Cerebellar nuclear complex (tissue), 1 donor: ENCODE results near the gene FAAH.

Experiments
- DNase-seq, 2 experiments: peaks; one replicate each; lab custom pipeline; 2025; lab: John Stamatoyannopoulos, UW

Gene FAAH

GRCh38 chr1:46401154-46401913 is 7.2 kb downstream of the FAAH start:
- no peak for DNase-seq

- peak; percentile 82 to 92 for DNase-seq
Measured at GRCh38 chr1:46401964-46402626, 8.0 kb downstream of the FAAH start.

- DNase-seq = no peak
Measured at GRCh38 chr1:46403916-46404315, 9.8 kb downstream of the FAAH start.

GRCh38 chr1:46404482-46405196 is 10.5 kb downstream of the FAAH start:
- DNase-seq = no peak

- DNase-seq = no peak
Measured at GRCh38 chr1:46405197-46405555, 11.1 kb downstream of the FAAH start.

- no peak for DNase-seq
Measured at GRCh38 chr1:46405724-46406123, 11.6 kb downstream of the FAAH start.

- no peak for DNase-seq
Measured at GRCh38 chr1:46406881-46407608, 12.9 kb downstream of the FAAH start.

GRCh38 chr1:46407636-46408035 is 13.5 kb downstream of the FAAH start:
- no peak for DNase-seq

GRCh38 chr1:46408356-46409062 is 14.4 kb downstream of the FAAH start:
- DNase-seq = no peak

- DNase-seq = no peak
Measured at GRCh38 chr1:46409063-46409372, 14.9 kb downstream of the FAAH start.

GRCh38 chr1:46410156-46411009 is 16.3 kb downstream of the FAAH start:
- DNase-seq = no peak

GRCh38 chr1:46411010-46411405 is 16.9 kb downstream of the FAAH start:
- DNase-seq = no peak

GRCh38 chr1:46411601-46412341 is 17.7 kb downstream of the FAAH start:
- no peak for DNase-seq

GRCh38 chr1:46412893-46413595 is 18.9 kb downstream of the FAAH start:
- no peak for DNase-seq

- no peak for DNase-seq
Measured at GRCh38 chr1:46413596-46413985, 19.5 kb downstream of the FAAH start.

GRCh38 chr1:46415514-46415913 is 21.4 kb downstream of the FAAH start:
- DNase-seq = no peak

GRCh38 chr1:46418976-46419375 is 24.9 kb downstream of the FAAH start:
- no peak for DNase-seq

GRCh38 chr1:46420533-46420915 is 26.4 kb downstream of the FAAH start:
- no peak for DNase-seq

GRCh38 chr1:46421739-46422138 is 27.6 kb downstream of the FAAH start:
- no peak for DNase-seq
